RWPE2 (cell line): ENCODE measurements around the gene ACBD5.
A peak's percentile ranks its signal among the peaks of the same experiment; 100 is the strongest.

ENCODE experiments used
- ATAC-seq: fragments of 200-7000 bp; cut with Tn5 transposase; 3 replicates; pipeline ENCODE4 v1.9.1; 2021; ENCODE audit warnings: low read depth
- DNase-seq: peaks from one replicate; pipeline ENCODE4 v3.0.0-alpha.2; 2020; ENCODE audit warnings: low spot score
- H3K27ac ChIP-seq: fragments of 450-650 bp; 2 replicates; pipeline ENCODE4 v1.5.1; 2017; ENCODE audit warnings: mild to moderate bottlenecking; ENCODE audit not compliant: poor library complexity, severe bottlenecking
- H3K27me3 ChIP-seq: fragments of 250-450 bp; sonication (Bioruptor Pico); 2 replicates; pipeline ENCODE4 v1.5.1; 2021; ENCODE audit warnings: mild to moderate bottlenecking, moderate library complexity; ENCODE audit not compliant: insufficient read depth, poor library complexity, severe bottlenecking
- H3K36me3 ChIP-seq: fragments of 250-450 bp; sonication (Bioruptor Pico); 2 replicates; pipeline ENCODE4 v1.5.1; 2020; ENCODE audit warnings: low read depth, mild to moderate bottlenecking, moderate library complexity
- H3K4me1 ChIP-seq: fragments of 250-450 bp; sonication (Bioruptor Pico); 2 replicates; pipeline ENCODE4 v1.5.1; 2021; ENCODE audit warnings: mild to moderate bottlenecking, moderate library complexity; ENCODE audit not compliant: insufficient read depth, poor library complexity, severe bottlenecking
- H3K4me3 ChIP-seq: fragments of 250-450 bp; sonication (Bioruptor Pico); 2 replicates; pipeline ENCODE4 v1.5.1; 2021; ENCODE audit warnings: mild to moderate bottlenecking, moderate library complexity; ENCODE audit not compliant: severe bottlenecking
- H3K9me3 ChIP-seq: fragments of 250-450 bp; sonication (Bioruptor Pico); 2 replicates; pipeline ENCODE4 v1.5.1; 2021; ENCODE audit warnings: mild to moderate bottlenecking, moderate library complexity; ENCODE audit not compliant: severe bottlenecking
- CTCF ChIP-seq: fragments of 450-650 bp; IDR thresholded peaks from one replicate; pipeline ENCODE4 v1.5.1; 2017; ENCODE audit warnings: mild to moderate bottlenecking, moderate library complexity; ENCODE audit not compliant: poor library complexity, severe bottlenecking

The ACBD5 gene

GRCh38 chr10:27155066-27155754, 85.4 kb downstream of the ACBD5 start, which contains the start of gene MASTL:
TSS of gene MASTL (plus strand) at chr10:27155352. CDS start at chr10:27155427, 75 bp downstream.
- Histone ChIP-seq H3K27ac (peak within 1 kb of the TSS; percentile 88), H3K4me1 (peaks cover 11% of the 10 kb centered on the region), H3K9me3 (no peaks in the 10 kb centered on the region), H3K4me3 (peak within 1 kb of the TSS; percentile 78), H3K36me3 (peaks cover 40% of the 10 kb centered on the region), H3K27me3 (no peaks in the 10 kb centered on the region)
- DNase-seq (peak; percentile 88), ATAC-seq (peak; percentile 79)
- TF ChIP-seq CTCF, result no peak

DNA sequence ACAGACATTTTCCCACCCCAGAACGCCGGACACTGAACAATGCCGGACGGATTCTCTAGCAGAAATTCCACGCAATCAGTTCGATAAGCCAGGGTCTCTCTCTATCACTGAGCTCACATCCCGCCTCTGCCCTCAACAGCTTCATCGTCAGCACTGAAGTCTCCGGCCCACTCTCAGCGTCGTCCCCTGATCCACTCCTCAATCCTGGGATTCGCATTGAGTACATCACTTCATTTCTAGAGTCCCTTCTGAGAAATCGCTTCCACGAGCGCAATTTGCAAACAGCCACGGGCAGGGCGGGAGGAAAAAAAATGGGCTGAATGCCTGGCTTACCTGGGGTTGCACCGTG, 86.8 kb downstream of the ACBD5 start:
- ATAC-seq (peak; percentile 20), DNase-seq (no peak)

GRCh38 chr10:27153329-27153728, 87.3 kb downstream of the ACBD5 start:
- H3K27ac ChIP-seq, result peak overlapping the region; percentile 88
- peaks cover 11% of the 10 kb centered on the region for H3K4me1 ChIP-seq
- H3K36me3 ChIP-seq, result peaks cover 32% of the 10 kb centered on the region
- H3K9me3 ChIP-seq, result no peaks in the 10 kb centered on the region
- no peak for DNase-seq
- no peak for TF ChIP-seq CTCF
- no peaks in the 10 kb centered on the region for H3K27me3 ChIP-seq
- H3K4me3 ChIP-seq, result peak overlapping the region; percentile 78
- no peak for ATAC-seq

More for the DNA sequence above, 86.8 kb downstream of the ACBD5 start:
- Histone ChIP-seq H3K4me1 (peaks cover 11% of the 10 kb centered on the region), H3K27ac (peak overlapping the region; percentile 88), H3K27me3 (no peaks in the 10 kb centered on the region), H3K36me3 (peaks cover 32% of the 10 kb centered on the region), H3K4me3 (peak overlapping the region; percentile 78), H3K9me3 (no peaks in the 10 kb centered on the region)
- TF ChIP-seq CTCF, result no peak

- TF ChIP-seq CTCF, result no peak
- no peak overlapping the region for H3K27ac ChIP-seq
- no peaks in the 10 kb centered on the region for H3K9me3 ChIP-seq
- ATAC-seq (no peak), DNase-seq (no peak)
- peaks cover 11% of the 10 kb centered on the region for H3K4me1 ChIP-seq
- H3K4me3 ChIP-seq, result peak overlapping the region; percentile 78
- no peaks in the 10 kb centered on the region for H3K27me3 ChIP-seq
- H3K36me3 ChIP-seq, result peaks cover 32% of the 10 kb centered on the region
These were observed 87.9 kb downstream of the ACBD5 start for GRCh38 chr10:27152687-27153086.

GRCh38 chr10:27150261-27150660, 90.3 kb downstream of the ACBD5 start:
- Histone ChIP-seq H3K9me3 (no peaks in the 10 kb centered on the region), H3K4me1 (peaks cover 2% of the 10 kb centered on the region), H3K36me3 (peaks cover 47% of the 10 kb centered on the region), H3K27ac (no peak overlapping the region), H3K27me3 (no peaks in the 10 kb centered on the region), H3K4me3 (no peak overlapping the region)
- TF ChIP-seq CTCF, result no peak
- ATAC-seq (no peak), DNase-seq (no peak)
